ENCODE measurements around the gene C1orf159.
"Not testable (repeated sequence)": the region's sequence is repeated elsewhere in the genome, so short reads cannot be mapped to it uniquely, and the experiment has no call there.

The C1orf159 gene

GRCh38 chr1:1058088-1058905 is 57.6 kb downstream of the C1orf159 start:
- peaks cover 0 to 70% of the 10 kb centered on the region in 2 donors for H3K27me3 ChIP-seq
- H3K27ac ChIP-seq = no peak overlapping the region
- intact Hi-C loops (cut with DNase I; ENCODE audit: low total_unique reads) = no loop called here
- H3K4me3 ChIP-seq = no peak overlapping the region
- H3K9me3 ChIP-seq = no peaks in the 10 kb centered on the region
- H3K36me3 ChIP-seq = peaks cover 0 to 22% (median 6%) of the 10 kb centered on the region in 3 donors
- no peak for TF ChIP-seq CTCF (IDR thresholded peaks at IDR 0.05)
- no peak for DNase-seq
- H3K4me1 ChIP-seq = peaks cover 0 to 29% (median 17%) of the 10 kb centered on the region in 4 donors

- Histone ChIP-seq H3K36me3 (peaks cover 0 to 28% (median 6%) of the 10 kb centered on the region in 3 donors), H3K27me3 (peaks cover 0 to 64% of the 10 kb centered on the region in 2 donors), H3K4me1 (peaks cover 0 to 29% (median 17%) of the 10 kb centered on the region in 4 donors)
- H3K27ac ChIP-seq; H3K4me3 ChIP-seq; H3K9me3 ChIP-seq; DNase-seq; intact Hi-C loops (cut with DNase I; ENCODE audit: low total_unique reads): not testable (repeated sequence)
Observed at GRCh38 chr1:1057769-1058087, 58.2 kb downstream of the C1orf159 start.

- no peaks in the 10 kb centered on the region for H3K9me3 ChIP-seq
- DNase-seq = no peak
- intact Hi-C loops (cut with DNase I; ENCODE audit: low total_unique reads) = no loop called here
Observed at GRCh38 chr1:1055841-1056736, 59.8 kb downstream of the C1orf159 start.

GRCh38 chr1:1054971-1055370 is 60.9 kb downstream of the C1orf159 start:
- H3K4me3 ChIP-seq = no peak overlapping the region
- H3K4me1 ChIP-seq = peaks cover 0 to 18% (median 16%) of the 10 kb centered on the region in 4 donors
- no peak for TF ChIP-seq CTCF (IDR thresholded peaks at IDR 0.05)
- peaks cover 0 to 37% of the 10 kb centered on the region in 2 donors for H3K27me3 ChIP-seq
- H3K36me3 ChIP-seq = peaks cover 0 to 52% (median 20%) of the 10 kb centered on the region in 3 donors
- no peak for DNase-seq
- H3K27ac ChIP-seq = no peak overlapping the region
- no peaks in the 10 kb centered on the region for H3K9me3 ChIP-seq
- intact Hi-C loops (cut with DNase I; ENCODE audit: low total_unique reads) = no loop called here

More at GRCh38 chr1:1055841-1056736, 59.8 kb downstream of the C1orf159 start:
- TF ChIP-seq CTCF (IDR thresholded peaks at IDR 0.05) = no peak
- Histone ChIP-seq H3K27ac (no peak overlapping the region), H3K27me3 (peaks cover 0 to 48% of the 10 kb centered on the region in 2 donors), H3K36me3 (peaks cover 0 to 41% (median 15%) of the 10 kb centered on the region in 3 donors), H3K4me1 (peaks cover 0 to 24% (median 17%) of the 10 kb centered on the region in 4 donors), H3K4me3 (no peak overlapping the region)

- Histone ChIP-seq H3K36me3 (peaks cover 0 to 60% (median 20%) of the 10 kb centered on the region in 3 donors), H3K4me1 (peaks cover 0 to 10% (median 8%) of the 10 kb centered on the region in 4 donors), H3K9me3 (no peaks in the 10 kb centered on the region), H3K4me3 (no peak overlapping the region), H3K27me3 (peaks cover 0 to 29% of the 10 kb centered on the region in 2 donors), H3K27ac (no peak overlapping the region)
- no peak for DNase-seq
- intact Hi-C loops (cut with DNase I; ENCODE audit: low total_unique reads) = no loop called here
- TF ChIP-seq CTCF (IDR thresholded peaks at IDR 0.05) = no peak
Observed at GRCh38 chr1:1054099-1054700, 61.7 kb downstream of the C1orf159 start.

Data from tibial artery (tissue), 4 donors.